Activated naive CD8-positive, alpha-beta T cell treated with anti-CD3 and anti-CD28 coated beads, Interleukin-2, amount 50 U/mL, for 24 hours (primary cell): ENCODE results near the gene NOB1.

Source experiments
- ATAC-seq: fragments of 150-1000 bp; cut with Tn5 transposase; one replicate; pipeline ENCODE4 v1.10.0; 2021
- DNase-seq: peaks from one replicate; pipeline ENCODE4 v3.0.0; 2021
- H3K27ac Mint-ChIP-seq: one replicate; pipeline ENCODE4 v1.8.0; 2021; ENCODE audit warnings: mild to moderate bottlenecking, mixed read lengths
- H3K27me3 Mint-ChIP-seq: one replicate; pipeline ENCODE4 v1.8.0; 2021; ENCODE audit warnings: mixed read lengths
- H3K36me3 Mint-ChIP-seq: one replicate; pipeline ENCODE4 v1.8.0; 2021; ENCODE audit warnings: low read depth, mixed read lengths
- H3K4me1 Mint-ChIP-seq: one replicate; pipeline ENCODE4 v1.8.0; 2021; ENCODE audit warnings: mixed read lengths
- H3K4me3 Mint-ChIP-seq: one replicate; pipeline ENCODE4 v1.8.0; 2021; ENCODE audit warnings: mild to moderate bottlenecking, moderate library complexity, mixed read lengths
- H3K9me3 Mint-ChIP-seq: one replicate; pipeline ENCODE4 v1.8.0; 2021; ENCODE audit warnings: mixed read lengths

Gene NOB1

DNA sequence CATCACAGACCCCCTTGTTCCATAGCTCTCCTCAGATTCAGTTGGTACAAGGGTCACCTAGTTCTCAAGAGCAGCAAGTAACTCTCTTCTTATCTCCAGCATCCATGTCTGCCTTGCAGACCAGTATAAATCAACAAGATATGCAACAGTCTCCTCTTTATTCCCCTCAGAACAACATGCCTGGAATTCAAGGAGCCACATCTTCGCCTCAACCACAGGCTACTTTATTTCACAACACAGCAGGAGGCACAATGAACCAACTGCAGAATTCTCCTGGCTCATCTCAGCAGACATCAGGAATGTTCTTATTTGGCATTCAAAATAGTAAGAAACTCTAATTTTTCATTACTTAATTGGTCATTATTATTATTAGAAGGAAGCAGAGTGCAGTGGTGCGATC is 60.8 kb downstream of the NOB1 start:
- H3K4me1 Mint-ChIP-seq: peaks cover 10% of the 10 kb centered on the region
- DNase-seq (no peak), ATAC-seq (no peak)
- H3K9me3 Mint-ChIP-seq: no peaks in the 10 kb centered on the region
- no peak overlapping the region for H3K27ac Mint-ChIP-seq
- no peak overlapping the region for H3K4me3 Mint-ChIP-seq
- H3K36me3 Mint-ChIP-seq: peaks cover 62% of the 10 kb centered on the region
- no peaks in the 10 kb centered on the region for H3K27me3 Mint-ChIP-seq

- no peaks in the 10 kb centered on the region for H3K9me3 Mint-ChIP-seq
- no peak overlapping the region for H3K4me3 Mint-ChIP-seq
- ATAC-seq: peak; percentile 73
- no peak for DNase-seq
- H3K36me3 Mint-ChIP-seq: peaks cover 60% of the 10 kb centered on the region
- H3K27me3 Mint-ChIP-seq: no peaks in the 10 kb centered on the region
- peak overlapping the region; percentile 55 for H3K27ac Mint-ChIP-seq
- peaks cover 10% of the 10 kb centered on the region for H3K4me1 Mint-ChIP-seq
Measured at GRCh38 chr16:69691980-69692911, 62.5 kb downstream of the NOB1 start.
